Endothelial cell of umbilical vein (primary cell): ENCODE data around the gene AFAP1L2. TPM values are rescaled to one million over a fixed set of nuclear protein-coding genes. Genes with fewer than 3 reads are reported as not detected.

ENCODE experiments used
- BruUV-seq: library from RNA; stranded (reverse); fragments of 400-500 nt; replicated peaks from 2 replicates; lab custom pipeline; 2021; lab: Mats Ljungman, UMichigan
- CTCF ChIA-PET: fragments of 300-600, 350-600 bp; sonication (Branson Sonifier 250); formaldehyde crosslinking; loops from one replicate; lab custom pipeline; 2021; ENCODE audit warnings: antibody characterized with exemption, inconsistent platforms; lab: Charles Lee
- POLR2A ChIA-PET: fragments of 300-600, 350-600 bp; sonication (Branson Sonifier 250); formaldehyde crosslinking; loops from one replicate; lab custom pipeline; 2021; ENCODE audit warnings: antibody characterized with exemption, inconsistent platforms; lab: Charles Lee
- DNase-seq: peaks from one replicate; pipeline ENCODE4 v3.0.0-alpha.2; 2011; ENCODE audit warnings: low read depth, low spot score
- FAIRE-seq: peaks from 2 replicates; lab custom pipeline; 2011; peaks lifted over from hg19 to GRCh38; lab: Jason Lieb, UNC
- H2AFZ ChIP-seq: 2 replicates; pipeline ENCODE4 v1.6.0; 2012; ENCODE audit warnings: low read depth, low read length, control low read depth, inconsistent platforms
- H3K27ac ChIP-seq: 2 replicates; pipeline ENCODE4 v1.5.1; 2011; ENCODE audit warnings: low read depth, mild to moderate bottlenecking, control low read depth, low read length, moderate library complexity; ENCODE audit not compliant: insufficient read depth
- H3K27me3 ChIP-seq, 2 experiments: 2 replicates each; pipeline versions ENCODE4 v1.6.0 to v1.6.1; 2011; ENCODE audit warnings: low read length in 2 of 2, mixed read lengths in 1 of 2; ENCODE audit not compliant: control insufficient read depth in 2 of 2, insufficient read depth in 2 of 2
- H3K36me3 ChIP-seq, 2 experiments: 2 replicates in 1 of 2; 3 replicates in 1 of 2; pipeline ENCODE4 v1.5.1; 2011; ENCODE audit warnings: low read length in 2 of 2, mild to moderate bottlenecking in 1 of 2, moderate library complexity in 1 of 2; ENCODE audit not compliant: control insufficient read depth in 2 of 2, insufficient read depth in 2 of 2; ENCODE audit errors: extremely low read depth in 1 of 2
- H3K4me1 ChIP-seq: 3 replicates; pipeline ENCODE4 v1.5.1; 2011; ENCODE audit warnings: mild to moderate bottlenecking, low read length; ENCODE audit not compliant: control insufficient read depth, insufficient read depth; ENCODE audit errors: extremely low read depth
- H3K4me2 ChIP-seq: 2 replicates; pipeline ENCODE4 v1.6.1; 2011; ENCODE audit warnings: low read length, control low read depth, mixed read lengths; ENCODE audit not compliant: insufficient read depth
- H3K4me3 ChIP-seq, 3 experiments: fragments of 200-600 bp in 1 of 3; sonication (generic), shearing (Covaris generic) in 1 of 3; replicated peaks in 1 of 3; 2 replicates each; pipeline ENCODE4 v1.5.1; 2011 to 2016; ENCODE audit warnings: control low read depth in 3 of 3, low read length in 3 of 3, mild to moderate bottlenecking in 2 of 3, inconsistent platforms in 1 of 3, low read depth in 1 of 3, moderate library complexity in 1 of 3; ENCODE audit not compliant: insufficient read depth in 1 of 3
- H3K79me2 ChIP-seq: 2 replicates; pipeline ENCODE4 v1.6.0; 2012; ENCODE audit warnings: low read length, inconsistent platforms; ENCODE audit not compliant: control insufficient read depth, insufficient read depth
- H3K9ac ChIP-seq: replicated peaks from 2 replicates; pipeline ENCODE3; 2011; ENCODE audit warnings: low read length, control low read depth; ENCODE audit not compliant: insufficient read depth; ENCODE audit errors: extremely low read depth
- H3K9me1 ChIP-seq: replicated peaks from 3 replicates; pipeline ENCODE4 v1.6.0; 2011; ENCODE audit warnings: mild to moderate bottlenecking, low read length; ENCODE audit not compliant: control insufficient read depth, insufficient read depth; ENCODE audit errors: extremely low read depth
- H3K9me3 ChIP-seq: replicated peaks from 2 replicates; pipeline ENCODE4 v1.5.1; 2012; ENCODE audit warnings: low read length, inconsistent platforms; ENCODE audit not compliant: control insufficient read depth, insufficient read depth
- H4K20me1 ChIP-seq: replicated peaks from 2 replicates; pipeline ENCODE3; 2011; ENCODE audit warnings: mild to moderate bottlenecking, low read length; ENCODE audit not compliant: control insufficient read depth, insufficient read depth; ENCODE audit errors: extremely low read depth
- CTCF ChIP-seq, 2 donors: IDR thresholded peaks; 1 replicate in 1 of 2; 2 replicates in 1 of 2; pipeline ENCODE4 v1.5.1; 2011; ENCODE audit warnings: low read length in 2 of 2, mild to moderate bottlenecking in 2 of 2, moderate library complexity in 2 of 2, control low read depth in 1 of 2, inconsistent platforms in 1 of 2, low read depth in 1 of 2; ENCODE audit not compliant: insufficient read depth in 1 of 2; ENCODE audit errors: extremely low read depth in 1 of 2
- EZH2 ChIP-seq: IDR thresholded peaks from 2 replicates; pipeline ENCODE4 v1.6.1; 2012; ENCODE audit warnings: borderline replicate concordance, low read depth, mild to moderate bottlenecking, moderate library complexity, low read length, inconsistent platforms; ENCODE audit not compliant: severe bottlenecking
- FOS ChIP-seq: IDR thresholded peaks from 2 replicates; pipeline ENCODE4 v1.6.1; 2011; ENCODE audit warnings: mild to moderate bottlenecking, low read length, moderate library complexity, borderline replicate concordance; ENCODE audit not compliant: insufficient read depth
- GATA2 ChIP-seq: IDR thresholded peaks from 2 replicates; pipeline ENCODE4 v1.7.0; 2011; ENCODE audit warnings: low read depth, mild to moderate bottlenecking, moderate library complexity, mixed read lengths, low read length; ENCODE audit not compliant: insufficient read length, insufficient read depth
- JUN ChIP-seq: IDR thresholded peaks from 2 replicates; pipeline ENCODE4 v1.6.1; 2011; ENCODE audit warnings: borderline replicate concordance, low read depth; ENCODE audit not compliant: insufficient read length, insufficient read depth
- MYC ChIP-seq: IDR thresholded peaks from one replicate; pipeline ENCODE4 v1.6.1; 2011; ENCODE audit warnings: mild to moderate bottlenecking, low read depth, low read length
- POLR2A ChIP-seq: IDR thresholded peaks from 2 replicates; pipeline ENCODE4 v1.6.1; 2012; ENCODE audit warnings: low read depth, mild to moderate bottlenecking, control low read depth, low read length
- POLR2AphosphoS5 ChIP-seq: IDR thresholded peaks from 2 replicates; pipeline ENCODE4 v1.6.1; 2012; ENCODE audit warnings: low read depth, mild to moderate bottlenecking, control low read depth, low read length, moderate library complexity; ENCODE audit not compliant: insufficient read depth
- dilution Hi-C: fragments of 300-500 bp; cut with MboI; formaldehyde crosslinking; loops from one replicate; pipeline ENCODE4 v1.15.0; 2019; ENCODE audit warnings: low sequenced_read_pairs; ENCODE audit not compliant: extremely low pct_ligation_motif_present
- intact Hi-C: fragments of 100-400 bp; cut with micrococcal nuclease; formaldehyde crosslinking; loops from one replicate; pipeline ENCODE4 v1.10.0; 2022
- polyA plus RNA-seq, 4 experiments: library from polyadenylated mRNA; depleted of rRNA in 3 of 4; stranded (reverse) in 3 of 4; unstranded in 1 of 4; fragments of >200 nt; gene quantifications; 2 replicates each; pipeline versions ENCODE4 v1.2.1 to v1.2.3, GENCODE V29; 2011 to 2012; ENCODE audit warnings: missing spikeins in 1 of 4
- total RNA-seq: library from RNA; stranded (reverse); gene quantifications from 2 replicates; pipeline ENCODE4 v1.2.3, GENCODE V29; 2021
- TF ChIP-seq, protein P1 (sequence below): IDR thresholded peaks from 2 replicates; pipeline ENCODE4 v1.6.1; 2011; ENCODE audit not compliant: insufficient read depth, insufficient read length

The AFAP1L2 gene
- total and polyA plus RNA-seq, 2 donors (not counting 3 experiments of a cell fraction or from before 2014, with no cell fraction given): 0.90 to 4.1 TPM

- peaks cover 6 to 15% of the 10 kb centered on the region in 2 experiments for H3K27me3 ChIP-seq
- DNase-seq (no peak), FAIRE-seq (no peak)
- no peaks in the 10 kb centered on the region for H3K36me3 ChIP-seq
- no peak overlapping the region for H3K4me2 ChIP-seq
- POLR2A ChIA-PET: no interaction called here
- dilution Hi-C loops: no loop called here
- CTCF ChIA-PET: no interaction called here
- H3K4me1 ChIP-seq: peaks cover 11% of the 10 kb centered on the region
- no TSS peak for BruUV-seq
- no peak overlapping the region for H3K4me3 ChIP-seq
- no peak overlapping the region for H2AFZ ChIP-seq
- intact Hi-C loops: no loop called here
- H3K9me3 ChIP-seq: no peaks in the 10 kb centered on the region
- H3K9ac ChIP-seq: no peak overlapping the region
- no peaks in the 10 kb centered on the region for H4K20me1 ChIP-seq
- no peak overlapping the region for H3K27ac ChIP-seq
- TF ChIP-seq MYC (no peak), EZH2 (no peak), CTCF (IDR thresholded peaks at IDR 0.05; ENCODE audit: extremely low read depth in 1 of 2, insufficient read depth in 1 of 2, low read depth in 1 of 2, low read length in 2 of 2) (no peak), POLR2AphosphoS5 (no peak), GATA2 (no peak), POLR2A (no peak), FOS (no peak), JUN (no peak)
- TF ChIP-seq, protein P1, sequence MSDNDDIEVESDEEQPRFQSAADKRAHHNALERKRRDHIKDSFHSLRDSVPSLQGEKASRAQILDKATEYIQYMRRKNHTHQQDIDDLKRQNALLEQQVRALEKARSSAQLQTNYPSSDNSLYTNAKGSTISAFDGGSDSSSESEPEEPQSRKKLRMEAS: no peak
- H3K9me1 ChIP-seq: no peaks in the 10 kb centered on the region
- H3K79me2 ChIP-seq: no peaks in the 10 kb centered on the region
These were observed 20.1 kb downstream of the AFAP1L2 start for GRCh38 chr10:114384181-114384580.
